Liver (tissue), 9 donors: ENCODE data around the gene NEMF. TPM values are rescaled to one million over a fixed set of nuclear protein-coding genes. Genes with fewer than 3 reads are reported as not detected.

Source experiments
- DNase-seq: peaks from one replicate; pipeline ENCODE4 v3.0.0-alpha.2; 2017; ENCODE audit warnings: low spot score
- H3K27ac ChIP-seq, 2 donors: one replicate each; pipeline ENCODE4 v1.7.0; 2013; ENCODE audit warnings: inconsistent platforms in 2 of 2, low read length in 2 of 2, control low read depth in 1 of 2, low read depth in 1 of 2, mild to moderate bottlenecking in 1 of 2
- H3K27me3 ChIP-seq, 4 donors: one replicate each; pipeline versions ENCODE4 v1.6.1 to v1.7.0; 2013; ENCODE audit warnings: low read length in 3 of 4, inconsistent platforms in 1 of 4, mild to moderate bottlenecking in 1 of 4, moderate library complexity in 1 of 4; ENCODE audit not compliant: control insufficient read depth in 4 of 4, insufficient read depth in 4 of 4
- H3K36me3 ChIP-seq, 4 donors: one replicate each; pipeline versions ENCODE4 v1.6.1 to v1.7.0; 2013; ENCODE audit warnings: low read length in 3 of 4, mild to moderate bottlenecking in 3 of 4, low read depth in 1 of 4, moderate library complexity in 1 of 4; ENCODE audit not compliant: control insufficient read depth in 4 of 4, insufficient read depth in 3 of 4
- H3K4me1 ChIP-seq, 4 donors: one replicate each; pipeline versions ENCODE4 v1.6.1 to v1.7.0; 2013; ENCODE audit warnings: low read length in 3 of 4, mild to moderate bottlenecking in 3 of 4, moderate library complexity in 1 of 4; ENCODE audit not compliant: control insufficient read depth in 4 of 4, insufficient read depth in 4 of 4
- H3K4me3 ChIP-seq, 3 donors: one replicate each; pipeline versions ENCODE4 v1.6.1 to v1.7.0; 2013; ENCODE audit warnings: low read length in 3 of 3, control low read depth in 1 of 3, low read depth in 1 of 3, mild to moderate bottlenecking in 1 of 3
- H3K9ac ChIP-seq, 2 donors: one replicate each; pipeline ENCODE4 v1.7.0; 2013; ENCODE audit warnings: low read length in 2 of 2, mild to moderate bottlenecking in 2 of 2, moderate library complexity in 2 of 2, control low read depth in 1 of 2, low read depth in 1 of 2
- H3K9me3 ChIP-seq, 4 donors: one replicate each; pipeline versions ENCODE4 v1.6.1 to v1.7.0; 2013; ENCODE audit warnings: low read length in 3 of 4; ENCODE audit not compliant: control insufficient read depth in 4 of 4
- ATF3 ChIP-seq: IDR thresholded peaks from 2 replicates; pipeline ENCODE4 v1.6.1; 2016; ENCODE audit warnings: antibody characterized with exemption
- EGR1 ChIP-seq, 2 donors: IDR thresholded peaks; 2 replicates each; pipeline ENCODE4 v1.6.1; 2016 to 2018; ENCODE audit warnings: antibody characterized with exemption in 2 of 2, low read depth in 2 of 2
- FOXA1 ChIP-seq: IDR thresholded peaks from 2 replicates; pipeline ENCODE4 v1.6.1; 2016; ENCODE audit warnings: antibody characterized with exemption
- FOXA2 ChIP-seq: IDR thresholded peaks from 2 replicates; pipeline ENCODE4 v1.6.1; 2016; ENCODE audit warnings: antibody characterized with exemption
- GABPA ChIP-seq, 2 donors: IDR thresholded peaks in 1 of 2; conservative IDR thresholded peaks in 1 of 2; 2 replicates each; pipeline ENCODE4 v1.6.1; 2016; ENCODE audit warnings: antibody characterized with exemption in 2 of 2, mild to moderate bottlenecking in 1 of 2, moderate library complexity in 1 of 2
- HNF4A ChIP-seq, 2 donors: conservative IDR thresholded peaks; 2 replicates each; pipeline ENCODE4 v1.6.1; 2016; ENCODE audit warnings: antibody characterized with exemption in 2 of 2, mild to moderate bottlenecking in 2 of 2
- JUND ChIP-seq, 2 donors: IDR thresholded peaks; 2 replicates each; pipeline ENCODE4 v1.6.1; 2016; ENCODE audit warnings: antibody characterized with exemption in 2 of 2
- MAX ChIP-seq: IDR thresholded peaks from 2 replicates; pipeline ENCODE4 v1.6.1; 2016; ENCODE audit warnings: antibody characterized with exemption
- NR2F2 ChIP-seq: IDR thresholded peaks from 2 replicates; pipeline ENCODE4 v1.6.1; 2016; ENCODE audit warnings: antibody characterized with exemption
- REST ChIP-seq: IDR thresholded peaks from 2 replicates; pipeline ENCODE4 v1.6.1; 2016; ENCODE audit warnings: antibody characterized with exemption, mild to moderate bottlenecking
- RXRA ChIP-seq, 2 donors: IDR thresholded peaks; 2 replicates each; pipeline ENCODE4 v1.6.1; 2017 to 2018; ENCODE audit warnings: antibody characterized with exemption in 2 of 2, mild to moderate bottlenecking in 1 of 2
- SP1 ChIP-seq: IDR thresholded peaks from 2 replicates; pipeline ENCODE4 v1.6.1; 2018; ENCODE audit warnings: antibody characterized with exemption, mild to moderate bottlenecking
- TAF1 ChIP-seq: conservative IDR thresholded peaks from 2 replicates; pipeline ENCODE4 v1.6.1; 2016; ENCODE audit warnings: antibody characterized with exemption, mild to moderate bottlenecking
- ZBTB33 ChIP-seq: IDR thresholded peaks from 2 replicates; pipeline ENCODE4 v1.6.1; 2016; ENCODE audit warnings: antibody characterized with exemption
- WGBS: extraction: QIAGEN DNeasy Blood & Tissue Kit; methylation state at CpG from one replicate; pipeline ENCODE4 v1.1.7; 2013; 5-methylcytosine and 5-hydroxymethylcytosine counted together
- polyA plus RNA-seq, 2 donors: library from polyadenylated mRNA; stranded (reverse) in 1 of 2; unstranded in 1 of 2; fragments of 200-250 nt in 1 of 2; fragments of >200 nt in 1 of 2; fragmentation: Nextera tagmentation in 1 of 2; extraction: Ambion mirVana in 1 of 2; gene quantifications; one replicate each; pipeline versions ENCODE4 v1.2.1 to v1.2.3, GENCODE V29; 2013 to 2015
- total RNA-seq, 2 donors: library from RNA; depleted of rRNA; stranded (reverse); fragments of >200 nt; gene quantifications; one replicate each; pipeline ENCODE4 v1.2.3, GENCODE V29; 2014
- TF ChIP-seq, protein P1 (sequence below): fragments of 150-350 bp; IDR thresholded peaks from 2 replicates; pipeline ENCODE4 v1.5.1; 2017; ENCODE audit warnings: improper control_type of control experiment, low read depth, low read length; ENCODE audit not compliant: missing input control
- donor health status: healthy.
- donor health status: healthy.
- donor health status: healthy.
- donor health status: healthy.
- donor health status: healthy.

The NEMF gene
- total and polyA plus RNA-seq, 4 donors = 7.9 to 37.2 (median 31.1) TPM

GRCh38 chr14:49808780-49809179, 43.8 kb downstream of the NEMF start:
- H3K27ac ChIP-seq = no peak overlapping the region
- no peak for TF ChIP-seq ATF3
- TF ChIP-seq NR2F2 = no peak
- no peak for TF ChIP-seq FOXA1
- TF ChIP-seq EGR1 (IDR thresholded peaks at IDR 0.05; ENCODE audit: low read depth in 2 of 2) = no peak
- no peak for TF ChIP-seq ZBTB33
- TF ChIP-seq RXRA (IDR thresholded peaks at IDR 0.05) = no peak
- TF ChIP-seq HNF4A (conservative IDR thresholded peaks at IDR 0.05) = no peak
- TF ChIP-seq GABPA (IDR thresholded peaks at IDR 0.05 in 1 of 2, conservative IDR thresholded peaks at IDR 0.05 in 1 of 2) = no peak
- TF ChIP-seq SP1 = no peak
- TF ChIP-seq REST = no peak
- no peak for TF ChIP-seq JUND (IDR thresholded peaks at IDR 0.05)
- no peak for TF ChIP-seq TAF1
- no peak for TF ChIP-seq FOXA2
- TF ChIP-seq, protein P1, sequence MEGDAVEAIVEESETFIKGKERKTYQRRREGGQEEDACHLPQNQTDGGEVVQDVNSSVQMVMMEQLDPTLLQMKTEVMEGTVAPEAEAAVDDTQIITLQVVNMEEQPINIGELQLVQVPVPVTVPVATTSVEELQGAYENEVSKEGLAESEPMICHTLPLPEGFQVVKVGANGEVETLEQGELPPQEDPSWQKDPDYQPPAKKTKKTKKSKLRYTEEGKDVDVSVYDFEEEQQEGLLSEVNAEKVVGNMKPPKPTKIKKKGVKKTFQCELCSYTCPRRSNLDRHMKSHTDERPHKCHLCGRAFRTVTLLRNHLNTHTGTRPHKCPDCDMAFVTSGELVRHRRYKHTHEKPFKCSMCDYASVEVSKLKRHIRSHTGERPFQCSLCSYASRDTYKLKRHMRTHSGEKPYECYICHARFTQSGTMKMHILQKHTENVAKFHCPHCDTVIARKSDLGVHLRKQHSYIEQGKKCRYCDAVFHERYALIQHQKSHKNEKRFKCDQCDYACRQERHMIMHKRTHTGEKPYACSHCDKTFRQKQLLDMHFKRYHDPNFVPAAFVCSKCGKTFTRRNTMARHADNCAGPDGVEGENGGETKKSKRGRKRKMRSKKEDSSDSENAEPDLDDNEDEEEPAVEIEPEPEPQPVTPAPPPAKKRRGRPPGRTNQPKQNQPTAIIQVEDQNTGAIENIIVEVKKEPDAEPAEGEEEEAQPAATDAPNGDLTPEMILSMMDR = no peak
- no peak for TF ChIP-seq MAX
- H3K4me3 ChIP-seq = no peak overlapping the region
- H3K36me3 ChIP-seq = peaks cover 16 to 63% (median 29%) of the 10 kb centered on the region in 4 donors
- no peaks in the 10 kb centered on the region for H3K4me1 ChIP-seq
- WGBS = 0% methylated on average over 1 of the region's 1 CpG
- no peaks in the 10 kb centered on the region for H3K27me3 ChIP-seq
- no peak for DNase-seq
- H3K9ac ChIP-seq = no peak overlapping the region
- H3K9me3 ChIP-seq = no peaks in the 10 kb centered on the region

DNA sequence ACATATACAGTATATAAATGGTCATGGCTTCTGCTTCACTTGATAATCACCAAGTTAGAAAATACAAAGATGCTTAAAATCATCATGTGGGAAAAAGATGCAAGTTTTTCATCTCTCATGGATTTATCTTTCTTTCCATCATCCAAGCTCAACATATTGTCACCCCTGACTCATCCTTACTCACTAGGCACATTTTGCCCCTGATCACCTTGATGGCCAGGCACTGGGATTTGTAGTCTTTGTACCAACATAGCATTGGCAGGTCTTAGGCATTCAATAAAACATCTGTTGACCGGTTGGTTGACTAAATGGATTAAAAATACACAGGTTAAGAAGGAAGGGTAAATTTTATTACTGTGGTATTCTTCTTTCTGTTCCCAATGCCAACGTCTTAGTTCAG, 56.6 kb downstream of the NEMF start:
- no peaks in the 10 kb centered on the region for H3K9me3 ChIP-seq
- 95% methylated on average over 2 of the region's 2 CpGs for WGBS
- no peak for DNase-seq
- no peak overlapping the region for H3K27ac ChIP-seq
- no peak overlapping the region for H3K4me3 ChIP-seq
- H3K9ac ChIP-seq = no peak overlapping the region
- peaks cover 3 to 59% (median 52%) of the 10 kb centered on the region in 4 donors for H3K36me3 ChIP-seq
- TF ChIP-seq ATF3 (no peak), SP1 (no peak), FOXA1 (no peak), RXRA (IDR thresholded peaks at IDR 0.05) (no peak), GABPA (IDR thresholded peaks at IDR 0.05 in 1 of 2, conservative IDR thresholded peaks at IDR 0.05 in 1 of 2) (no peak), JUND (IDR thresholded peaks at IDR 0.05) (no peak), TAF1 (no peak), HNF4A (conservative IDR thresholded peaks at IDR 0.05) (no peak)
- no peaks in the 10 kb centered on the region for H3K4me1 ChIP-seq
- no peaks in the 10 kb centered on the region for H3K27me3 ChIP-seq
